ENCODE data around the gene MTMR1. TPM values are rescaled to one million over a fixed set of nuclear protein-coding genes. Genes with fewer than 3 reads are reported as not detected.

Gene MTMR1
- total and polyA plus RNA-seq, 2 experiments from 2014 or later = 18.0 to 19.0 TPM

DNA sequence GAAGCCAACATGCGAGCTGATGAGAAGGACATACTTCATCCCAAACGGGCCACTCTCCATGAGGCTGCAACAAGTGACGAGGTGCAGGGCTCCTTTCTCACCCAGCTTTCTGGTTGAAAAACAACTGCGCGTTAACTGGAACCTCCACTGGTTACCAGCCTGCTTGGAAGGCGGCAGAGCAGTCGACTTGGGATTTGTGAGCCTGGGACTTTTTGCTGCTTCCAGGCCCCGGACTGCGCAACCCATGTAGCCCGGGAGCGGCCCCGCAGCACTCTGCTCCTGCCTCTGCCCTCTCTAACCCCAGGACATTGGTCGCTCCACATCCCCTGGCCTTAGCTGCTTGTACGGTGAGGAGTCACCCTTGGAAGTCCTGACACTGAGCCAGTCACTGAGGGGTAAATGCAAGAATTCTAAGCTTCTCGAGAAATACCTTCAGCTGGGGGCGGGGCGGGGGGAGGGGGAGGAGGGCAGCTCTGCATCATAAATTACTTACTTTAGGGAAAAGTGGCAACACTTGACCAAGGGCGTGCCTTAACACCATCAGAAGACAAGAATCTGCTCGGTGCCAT is 72.7 kb downstream of the MTMR1 start:
- DNase-seq (ENCODE audit: low spot score) = no peak

DNA sequence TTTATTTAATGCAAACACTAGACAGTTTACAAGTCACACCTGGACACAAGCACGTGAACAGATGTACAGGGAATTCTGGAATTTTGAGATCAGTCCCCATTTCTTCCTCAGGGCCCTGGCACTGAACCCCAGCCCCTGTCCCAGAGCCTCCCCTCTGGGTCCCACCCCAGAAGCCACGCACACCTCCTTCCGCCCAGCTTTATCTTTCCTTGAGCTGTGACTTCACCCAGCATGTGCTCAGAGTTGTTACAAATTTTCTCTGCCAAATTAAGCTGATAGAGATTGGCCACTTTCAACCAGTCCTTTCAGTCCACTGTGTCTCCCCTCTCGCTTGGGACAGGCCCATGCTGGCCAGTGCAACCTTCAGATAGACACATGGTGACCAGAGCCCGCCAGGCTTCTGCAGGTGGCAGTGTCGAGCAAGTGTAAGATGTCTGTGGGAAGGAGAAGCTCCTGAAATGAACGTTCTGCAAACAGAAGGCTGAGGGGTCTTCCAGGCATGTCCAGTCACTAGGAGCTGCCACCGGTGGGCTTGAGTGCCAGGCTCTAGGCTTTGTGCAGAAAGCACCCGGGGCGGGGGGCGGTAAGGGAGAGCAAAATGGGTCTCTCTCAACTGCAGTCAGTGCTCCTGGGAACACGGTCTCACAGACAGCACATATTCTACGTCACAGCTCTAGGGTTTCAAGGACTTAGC is 73.3 kb downstream of the MTMR1 start:
- Histone ChIP-seq H3K9me3 (ENCODE audit: low read depth) (no peaks in the 10 kb centered on the region), H4K20me1 (ENCODE audit: insufficient read depth, poor library complexity, severe bottlenecking) (no peaks in the 10 kb centered on the region), H3K4me2 (no peak overlapping the region), H3K4me1 (ENCODE audit: insufficient read depth) (no peaks in the 10 kb centered on the region), H3K4me3 (no peak overlapping the region), H3K27ac (peak overlapping the region; percentile 37), H3K79me2 (no peaks in the 10 kb centered on the region), H3K27me3 (no peaks in the 10 kb centered on the region), H2AFZ (no peak overlapping the region), H3K9me2 (replicated peaks; ENCODE audit: insufficient read depth) (no peaks in the 10 kb centered on the region), H3K36me3 (replicated peaks; ENCODE audit: insufficient read depth, low read depth) (no peaks in the 10 kb centered on the region)
- no peak for TF ChIP-seq EZH2 (IDR thresholded peaks at IDR 0.05; ENCODE audit: borderline replicate concordance)
- no peak for TF ChIP-seq EZH2phosphoT487 (IDR thresholded peaks at IDR 0.05; ENCODE audit: low read depth, severe bottlenecking, unreplicated experiment)
- TF ChIP-seq, protein P1, sequence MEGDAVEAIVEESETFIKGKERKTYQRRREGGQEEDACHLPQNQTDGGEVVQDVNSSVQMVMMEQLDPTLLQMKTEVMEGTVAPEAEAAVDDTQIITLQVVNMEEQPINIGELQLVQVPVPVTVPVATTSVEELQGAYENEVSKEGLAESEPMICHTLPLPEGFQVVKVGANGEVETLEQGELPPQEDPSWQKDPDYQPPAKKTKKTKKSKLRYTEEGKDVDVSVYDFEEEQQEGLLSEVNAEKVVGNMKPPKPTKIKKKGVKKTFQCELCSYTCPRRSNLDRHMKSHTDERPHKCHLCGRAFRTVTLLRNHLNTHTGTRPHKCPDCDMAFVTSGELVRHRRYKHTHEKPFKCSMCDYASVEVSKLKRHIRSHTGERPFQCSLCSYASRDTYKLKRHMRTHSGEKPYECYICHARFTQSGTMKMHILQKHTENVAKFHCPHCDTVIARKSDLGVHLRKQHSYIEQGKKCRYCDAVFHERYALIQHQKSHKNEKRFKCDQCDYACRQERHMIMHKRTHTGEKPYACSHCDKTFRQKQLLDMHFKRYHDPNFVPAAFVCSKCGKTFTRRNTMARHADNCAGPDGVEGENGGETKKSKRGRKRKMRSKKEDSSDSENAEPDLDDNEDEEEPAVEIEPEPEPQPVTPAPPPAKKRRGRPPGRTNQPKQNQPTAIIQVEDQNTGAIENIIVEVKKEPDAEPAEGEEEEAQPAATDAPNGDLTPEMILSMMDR (IDR thresholded peaks at IDR 0.05; ENCODE audit: poor library complexity) = no peak
- no peak for DNase-seq (ENCODE audit: low spot score)
- 80% methylated on average over 13 of the region's 13 CpGs for WGBS (ENCODE audit: low lambda C conversion rate, missing lambda C conversion rate)

More for the DNA sequence above, 72.7 kb downstream of the MTMR1 start:
- TF ChIP-seq EZH2 (IDR thresholded peaks at IDR 0.05; ENCODE audit: borderline replicate concordance) (no peak), EZH2phosphoT487 (IDR thresholded peaks at IDR 0.05; ENCODE audit: low read depth, severe bottlenecking, unreplicated experiment) (no peak)
- TF ChIP-seq, protein P1 (IDR thresholded peaks at IDR 0.05; ENCODE audit: poor library complexity) = no peak
- H3K27me3 ChIP-seq = no peaks in the 10 kb centered on the region
- no peak overlapping the region for H3K27ac ChIP-seq
- H3K9me3 ChIP-seq (ENCODE audit: low read depth) = no peaks in the 10 kb centered on the region
- no peaks in the 10 kb centered on the region for H3K9me2 ChIP-seq (replicated peaks; ENCODE audit: insufficient read depth)
- no peaks in the 10 kb centered on the region for H3K79me2 ChIP-seq
- H2AFZ ChIP-seq = no peak overlapping the region
- H3K36me3 ChIP-seq (replicated peaks; ENCODE audit: insufficient read depth, low read depth) = no peaks in the 10 kb centered on the region
- WGBS (ENCODE audit: low lambda C conversion rate, missing lambda C conversion rate) = 86% methylated on average over 19 of the region's 19 CpGs
- H3K4me1 ChIP-seq (ENCODE audit: insufficient read depth) = no peaks in the 10 kb centered on the region
- no peak overlapping the region for H3K4me2 ChIP-seq
- H3K4me3 ChIP-seq = no peak overlapping the region
- H4K20me1 ChIP-seq (ENCODE audit: insufficient read depth, poor library complexity, severe bottlenecking) = no peaks in the 10 kb centered on the region

DNA sequence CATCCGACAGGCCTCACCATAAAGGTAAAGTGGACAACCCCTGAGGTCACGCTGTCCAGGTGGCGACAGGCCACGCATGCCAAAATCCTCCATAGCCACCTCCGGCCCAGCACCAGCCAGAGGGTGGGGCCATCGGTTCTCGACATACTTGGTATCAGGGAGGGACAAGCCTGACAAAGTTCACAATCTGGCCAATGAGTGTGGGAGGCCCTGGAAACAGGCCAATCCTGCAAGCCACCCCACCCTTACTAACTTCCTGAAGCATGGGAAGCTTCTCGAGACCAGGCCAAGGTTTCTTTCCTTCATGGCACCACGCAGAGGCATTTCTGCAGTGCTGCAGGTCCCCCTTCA is 73.8 kb downstream of the MTMR1 start:
- Histone ChIP-seq H3K27me3 (no peaks in the 10 kb centered on the region), H3K4me1 (ENCODE audit: insufficient read depth) (no peaks in the 10 kb centered on the region), H3K27ac (peak overlapping the region; percentile 37), H3K9me3 (ENCODE audit: low read depth) (no peaks in the 10 kb centered on the region), H3K4me2 (no peak overlapping the region), H3K79me2 (no peaks in the 10 kb centered on the region), H2AFZ (no peak overlapping the region), H4K20me1 (ENCODE audit: insufficient read depth, poor library complexity, severe bottlenecking) (no peaks in the 10 kb centered on the region), H3K4me3 (no peak overlapping the region), H3K9me2 (replicated peaks; ENCODE audit: insufficient read depth) (no peaks in the 10 kb centered on the region), H3K36me3 (replicated peaks; ENCODE audit: insufficient read depth, low read depth) (no peaks in the 10 kb centered on the region)
- 87% methylated on average over 9 of the region's 9 CpGs for WGBS (ENCODE audit: low lambda C conversion rate, missing lambda C conversion rate)
- DNase-seq (ENCODE audit: low spot score) = no peak
- TF ChIP-seq EZH2phosphoT487 (IDR thresholded peaks at IDR 0.05; ENCODE audit: low read depth, severe bottlenecking, unreplicated experiment) = no peak

DNA sequence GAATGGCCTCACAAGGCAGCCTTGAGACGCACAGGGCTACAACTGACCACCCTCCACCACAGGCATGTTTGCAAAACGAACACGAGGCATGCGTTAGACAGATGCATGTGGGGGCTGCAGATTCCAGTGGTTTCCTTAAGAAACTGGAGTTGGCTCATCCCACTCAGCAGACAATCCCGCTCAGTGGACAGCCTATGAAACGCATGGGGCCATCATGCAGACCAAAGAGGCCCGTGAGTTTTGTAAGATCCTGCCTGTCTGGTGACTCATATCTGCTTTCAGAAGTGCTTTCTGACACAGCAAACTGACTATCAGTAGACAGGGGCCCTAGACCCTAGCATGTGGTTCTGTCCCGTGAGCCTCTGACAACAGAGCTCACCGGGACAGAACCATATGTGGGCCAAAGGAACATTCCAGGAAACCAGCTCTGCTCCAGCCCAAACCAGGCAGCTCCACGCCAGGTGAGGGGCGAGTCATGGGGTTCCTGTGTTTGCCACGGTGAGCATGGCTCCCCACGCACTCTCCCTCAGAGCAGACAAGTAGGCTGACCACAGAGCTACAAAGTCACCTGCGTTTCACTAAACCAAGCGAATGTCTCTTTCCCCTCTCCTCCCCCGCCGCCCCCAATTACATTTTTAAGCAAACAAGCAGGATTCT is 74.4 kb downstream of the MTMR1 start:
- 81% methylated on average over 17 of the region's 17 CpGs for WGBS (ENCODE audit: low lambda C conversion rate, missing lambda C conversion rate)
- Histone ChIP-seq H2AFZ (no peak overlapping the region), H3K4me3 (no peak overlapping the region), H3K4me1 (ENCODE audit: insufficient read depth) (no peaks in the 10 kb centered on the region), H3K27ac (peak overlapping the region; percentile 86), H3K27me3 (no peaks in the 10 kb centered on the region), H3K9me3 (ENCODE audit: low read depth) (no peaks in the 10 kb centered on the region), H3K9me2 (replicated peaks; ENCODE audit: insufficient read depth) (no peaks in the 10 kb centered on the region), H3K4me2 (no peak overlapping the region), H3K79me2 (no peaks in the 10 kb centered on the region), H4K20me1 (ENCODE audit: insufficient read depth, poor library complexity, severe bottlenecking) (no peaks in the 10 kb centered on the region), H3K36me3 (replicated peaks; ENCODE audit: insufficient read depth, low read depth) (no peaks in the 10 kb centered on the region)
- DNase-seq (ENCODE audit: low spot score) = peak; percentile 56
- TF ChIP-seq EZH2phosphoT487 (IDR thresholded peaks at IDR 0.05; ENCODE audit: low read depth, severe bottlenecking, unreplicated experiment) = no peak
- TF ChIP-seq, protein P1 (IDR thresholded peaks at IDR 0.05; ENCODE audit: poor library complexity) = no peak
- TF ChIP-seq EZH2 (IDR thresholded peaks at IDR 0.05; ENCODE audit: borderline replicate concordance) = no peak
